Measurements from ENCODE around the gene STK33.

GRCh38 chr11:8558436-8558835 lies 35.6 kb downstream of the STK33 start:
- TF ChIP-seq POLR2A (IDR thresholded peaks at IDR 0.05) (no peak), CTCF (IDR thresholded peaks at IDR 0.05) (no peak)
